Measurements from ENCODE around the gene IQCE. TPM values are rescaled to one million over a fixed set of nuclear protein-coding genes. Genes with fewer than 3 reads are reported as not detected.

IQCE gene
- total and polyA plus RNA-seq, 2 donors (not counting 1 experiment from before 2014, with no cell fraction given) = 5.3 to 8.3 TPM

GRCh38 chr7:2515424-2516193 lies 43.2 kb upstream of the IQCE start:
- no peaks in the 10 kb centered on the region for H4K20me1 ChIP-seq (ENCODE audit: control insufficient read depth, extremely low read depth, insufficient read depth, low read length)
- H3K9me3 ChIP-seq (ENCODE audit: control insufficient read depth, insufficient read depth, low read depth, low read length) = no peaks in the 10 kb centered on the region
- H3K36me3 ChIP-seq (ENCODE audit: control insufficient read depth, insufficient read depth, low read length) = no peaks in the 10 kb centered on the region
- H3K9ac ChIP-seq (ENCODE audit: insufficient read depth, low read length) = no peak overlapping the region
- no peak overlapping the region for H2AFZ ChIP-seq (ENCODE audit: low read length)
- TF ChIP-seq, protein P1, sequence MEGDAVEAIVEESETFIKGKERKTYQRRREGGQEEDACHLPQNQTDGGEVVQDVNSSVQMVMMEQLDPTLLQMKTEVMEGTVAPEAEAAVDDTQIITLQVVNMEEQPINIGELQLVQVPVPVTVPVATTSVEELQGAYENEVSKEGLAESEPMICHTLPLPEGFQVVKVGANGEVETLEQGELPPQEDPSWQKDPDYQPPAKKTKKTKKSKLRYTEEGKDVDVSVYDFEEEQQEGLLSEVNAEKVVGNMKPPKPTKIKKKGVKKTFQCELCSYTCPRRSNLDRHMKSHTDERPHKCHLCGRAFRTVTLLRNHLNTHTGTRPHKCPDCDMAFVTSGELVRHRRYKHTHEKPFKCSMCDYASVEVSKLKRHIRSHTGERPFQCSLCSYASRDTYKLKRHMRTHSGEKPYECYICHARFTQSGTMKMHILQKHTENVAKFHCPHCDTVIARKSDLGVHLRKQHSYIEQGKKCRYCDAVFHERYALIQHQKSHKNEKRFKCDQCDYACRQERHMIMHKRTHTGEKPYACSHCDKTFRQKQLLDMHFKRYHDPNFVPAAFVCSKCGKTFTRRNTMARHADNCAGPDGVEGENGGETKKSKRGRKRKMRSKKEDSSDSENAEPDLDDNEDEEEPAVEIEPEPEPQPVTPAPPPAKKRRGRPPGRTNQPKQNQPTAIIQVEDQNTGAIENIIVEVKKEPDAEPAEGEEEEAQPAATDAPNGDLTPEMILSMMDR (conservative IDR thresholded peaks at IDR 0.05 in 1 of 2, IDR thresholded peaks at IDR 0.05 in 1 of 2; ENCODE audit: low read depth in 1 of 2, low read length in 2 of 2) = no peak
- no peak for TF ChIP-seq EZH2 (IDR thresholded peaks at IDR 0.05; ENCODE audit: low read length, missing control alignments)
- peaks cover 29% of the 10 kb centered on the region for H3K4me1 ChIP-seq (ENCODE audit: control insufficient read depth, extremely low read depth, insufficient read depth, low read length)
- H3K4me2 ChIP-seq (ENCODE audit: extremely low read depth, insufficient read depth, low read length) = no peak overlapping the region
- no peaks in the 10 kb centered on the region for H3K79me2 ChIP-seq (ENCODE audit: control insufficient read depth, insufficient read depth, low read length)
- H3K27me3 ChIP-seq (ENCODE audit: control insufficient read depth, insufficient read depth, low read length) = peaks cover 2% of the 10 kb centered on the region
- DNase-seq (ENCODE audit: low read depth in 2 of 2) = no peak
- no peak overlapping the region for H3K4me3 ChIP-seq (replicated peaks in 1 of 4; ENCODE audit: control extremely low read depth in 1 of 4, insufficient read depth in 1 of 4, low read depth in 3 of 4, low read length in 4 of 4)
- H3K27ac ChIP-seq (ENCODE audit: insufficient read depth, low read length) = no peak overlapping the region

- Histone ChIP-seq H3K4me1 (ENCODE audit: control insufficient read depth, extremely low read depth, insufficient read depth, low read length) (peaks cover 31% of the 10 kb centered on the region), H3K4me2 (ENCODE audit: extremely low read depth, insufficient read depth, low read length) (no peak overlapping the region), H3K36me3 (ENCODE audit: control insufficient read depth, insufficient read depth, low read length) (no peaks in the 10 kb centered on the region), H3K4me3 (replicated peaks in 1 of 4; ENCODE audit: control extremely low read depth in 1 of 4, insufficient read depth in 1 of 4, low read depth in 3 of 4, low read length in 4 of 4) (no peak overlapping the region), H2AFZ (ENCODE audit: low read length) (no peak overlapping the region), H3K9me3 (ENCODE audit: control insufficient read depth, insufficient read depth, low read depth, low read length) (no peaks in the 10 kb centered on the region), H3K27ac (ENCODE audit: insufficient read depth, low read length) (peak overlapping the region; percentile 23), H3K79me2 (ENCODE audit: control insufficient read depth, insufficient read depth, low read length) (no peaks in the 10 kb centered on the region), H3K9ac (ENCODE audit: insufficient read depth, low read length) (no peak overlapping the region), H3K27me3 (ENCODE audit: control insufficient read depth, insufficient read depth, low read length) (peaks cover 2% of the 10 kb centered on the region), H4K20me1 (ENCODE audit: control insufficient read depth, extremely low read depth, insufficient read depth, low read length) (no peaks in the 10 kb centered on the region)
- no peak for DNase-seq (ENCODE audit: low read depth in 2 of 2)
- TF ChIP-seq, protein P1 (conservative IDR thresholded peaks at IDR 0.05 in 1 of 2, IDR thresholded peaks at IDR 0.05 in 1 of 2; ENCODE audit: low read depth in 1 of 2, low read length in 2 of 2) = no peak
- no peak for TF ChIP-seq EZH2 (IDR thresholded peaks at IDR 0.05; ENCODE audit: low read length, missing control alignments)
Observed at GRCh38 chr7:2516194-2516555, 42.6 kb upstream of the IQCE start.

- H2AFZ ChIP-seq (ENCODE audit: low read length) = no peak overlapping the region
- H4K20me1 ChIP-seq (ENCODE audit: control insufficient read depth, extremely low read depth, insufficient read depth, low read length) = no peaks in the 10 kb centered on the region
- peak overlapping the region; percentile 21 for H3K4me2 ChIP-seq (ENCODE audit: extremely low read depth, insufficient read depth, low read length)
- no peaks in the 10 kb centered on the region for H3K27me3 ChIP-seq (ENCODE audit: control insufficient read depth, insufficient read depth, low read length)
- no peak for TF ChIP-seq EZH2 (IDR thresholded peaks at IDR 0.05; ENCODE audit: low read length, missing control alignments)
- peak overlapping the region; percentile 20 for H3K9ac ChIP-seq (ENCODE audit: insufficient read depth, low read length)
- H3K79me2 ChIP-seq (ENCODE audit: control insufficient read depth, insufficient read depth, low read length) = no peaks in the 10 kb centered on the region
- peaks cover 31% of the 10 kb centered on the region for H3K4me1 ChIP-seq (ENCODE audit: control insufficient read depth, extremely low read depth, insufficient read depth, low read length)
- H3K4me3 ChIP-seq (replicated peaks in 1 of 4; ENCODE audit: control extremely low read depth in 1 of 4, insufficient read depth in 1 of 4, low read depth in 3 of 4, low read length in 4 of 4) = peak overlapping the region in 1 of 4 experiments; percentile 7
- no peaks in the 10 kb centered on the region for H3K36me3 ChIP-seq (ENCODE audit: control insufficient read depth, insufficient read depth, low read length)
- peak; percentile 64 to 98 for DNase-seq (ENCODE audit: low read depth in 2 of 2)
- no peaks in the 10 kb centered on the region for H3K9me3 ChIP-seq (ENCODE audit: control insufficient read depth, insufficient read depth, low read depth, low read length)
- peak overlapping the region; percentile 12 for H3K27ac ChIP-seq (ENCODE audit: insufficient read depth, low read length)
Observed at GRCh38 chr7:2517026-2517425, 41.8 kb upstream of the IQCE start.
